Neural cell (in vitro differentiated cells): ENCODE data around the gene R3HDML. TPM values are rescaled to one million over a fixed set of nuclear protein-coding genes. Genes with fewer than 3 reads are reported as not detected.

Experiments used
- H2AFZ ChIP-seq: fragments of 200-600, 300-800 bp; sonication (generic), shearing (Covaris generic); 2 replicates; pipeline ENCODE4 v1.6.0; 2014; ENCODE audit warnings: low read depth, mild to moderate bottlenecking, antibody characterized with exemption, low read length, moderate library complexity
- H3F3A ChIP-seq: fragments of 200-600 bp; shearing (Covaris generic); 2 replicates; pipeline ENCODE4 v1.6.1; 2016; ENCODE audit warnings: mild to moderate bottlenecking, moderate library complexity, mixed read lengths, antibody characterized with exemption, low read length; ENCODE audit not compliant: insufficient read depth, poor library complexity, severe bottlenecking
- H3K27ac ChIP-seq: fragments of 200-600, 300-800 bp; sonication (generic), shearing (Covaris generic); 2 replicates; pipeline ENCODE4 v1.5.1; 2014; ENCODE audit warnings: mild to moderate bottlenecking, low read length, moderate library complexity
- H3K27me3 ChIP-seq: fragments of 300-800, 200-600 bp; sonication (generic), shearing (Covaris generic); 2 replicates; pipeline ENCODE4 v1.6.0; 2014; ENCODE audit warnings: mild to moderate bottlenecking, low read depth, low read length, moderate library complexity; ENCODE audit not compliant: insufficient read depth
- H3K36me3 ChIP-seq: fragments of 300-800, 200-600 bp; sonication (generic), shearing (Covaris generic); 2 replicates; pipeline ENCODE4 v1.5.1; 2014; ENCODE audit warnings: mild to moderate bottlenecking, antibody characterized with exemption, low read length, moderate library complexity; ENCODE audit not compliant: insufficient read depth
- H3K4me2 ChIP-seq: fragments of 300-800, 200-600 bp; sonication (generic), shearing (Covaris generic); 2 replicates; pipeline ENCODE4 v1.6.0; 2014; ENCODE audit warnings: mild to moderate bottlenecking, low read length
- H3K4me3 ChIP-seq: fragments of 300-800, 200-600 bp; sonication (generic), shearing (Covaris generic); 2 replicates; pipeline ENCODE4 v1.5.1; 2014; ENCODE audit warnings: mild to moderate bottlenecking, low read length, moderate library complexity
- H3K79me2 ChIP-seq: fragments of 200-600 bp; shearing (Covaris generic); replicated peaks from 2 replicates; pipeline ENCODE4 v1.6.0; 2014; ENCODE audit warnings: mild to moderate bottlenecking, low read length, moderate library complexity; ENCODE audit not compliant: insufficient read depth
- H3K9ac ChIP-seq: fragments of 300-800, 200-600 bp; sonication (generic), shearing (Covaris generic); 2 replicates; pipeline ENCODE4 v1.6.1; 2016; ENCODE audit warnings: mild to moderate bottlenecking, low read length, mixed read lengths
- H3K9me2 ChIP-seq: fragments of 200-600 bp; shearing (Covaris generic); 2 replicates; pipeline ENCODE4 v1.6.1; 2016; ENCODE audit warnings: mild to moderate bottlenecking, low read length, mixed read lengths; ENCODE audit not compliant: insufficient read depth
- H3K9me3 ChIP-seq: fragments of 200-600, 300-800 bp; sonication (generic), shearing (Covaris generic); 2 replicates; pipeline ENCODE4 v1.6.1; 2016; ENCODE audit warnings: mild to moderate bottlenecking, mixed run types, low read length, moderate library complexity, mixed read lengths
- H4K20me1 ChIP-seq: fragments of 200-600 bp; shearing (Covaris generic); 2 replicates; pipeline ENCODE4 v1.6.1; 2016; ENCODE audit warnings: mild to moderate bottlenecking, mixed run types; ENCODE audit not compliant: insufficient read depth
- CTCF ChIP-seq: fragments of 450-650 bp; IDR thresholded peaks from 2 replicates; pipeline ENCODE4 v1.5.1; 2014; ENCODE audit warnings: antibody characterized with exemption, mild to moderate bottlenecking, moderate library complexity; ENCODE audit not compliant: poor library complexity, severe bottlenecking
- EP300 ChIP-seq: fragments of 450-650 bp; conservative IDR thresholded peaks from 2 replicates; pipeline ENCODE4 v1.6.1; 2014; ENCODE audit warnings: antibody characterized with exemption, mild to moderate bottlenecking, moderate library complexity; ENCODE audit not compliant: poor library complexity, severe bottlenecking
- EZH2 ChIP-seq: fragments of 200-600, 300-800 bp; shearing (Covaris generic), sonication (generic); IDR thresholded peaks from 2 replicates; pipeline ENCODE4 v1.6.1; 2014; ENCODE audit warnings: antibody characterized with exemption, low read length, borderline replicate concordance, mild to moderate bottlenecking; ENCODE audit not compliant: insufficient read depth, poor library complexity, severe bottlenecking
- MXI1 ChIP-seq: fragments of 450-650 bp; conservative IDR thresholded peaks from 2 replicates; pipeline ENCODE4 v1.6.1; 2014; ENCODE audit warnings: antibody characterized with exemption, mild to moderate bottlenecking; ENCODE audit not compliant: poor library complexity, severe bottlenecking
- POLR2AphosphoS5 ChIP-seq: IDR thresholded peaks from 2 replicates; pipeline ENCODE4 v1.6.1; 2012
- RAD21 ChIP-seq: fragments of 450-650 bp; conservative IDR thresholded peaks from 2 replicates; pipeline ENCODE4 v1.6.1; 2014; ENCODE audit warnings: antibody characterized with exemption, mild to moderate bottlenecking, moderate library complexity
- TAF1 ChIP-seq: IDR thresholded peaks from 2 replicates; pipeline ENCODE4 v1.6.1; 2012; ENCODE audit warnings: low read depth
- polyA minus RNA-seq: library from RNA; depleted of rRNA, polyadenylated mRNA; stranded (reverse); fragments of >200 nt; gene quantifications from 2 replicates; pipeline ENCODE4 v1.2.3, GENCODE V29; 2014
- polyA plus RNA-seq: library from polyadenylated mRNA; depleted of rRNA; stranded (reverse); fragments of >200 nt; gene quantifications from 2 replicates; pipeline ENCODE4 v1.2.3, GENCODE V29; 2014
- TF ChIP-seq, protein P1 (sequence below): IDR thresholded peaks from 2 replicates; pipeline ENCODE4 v1.6.1; 2012; ENCODE audit warnings: borderline replicate concordance

Gene R3HDML, protein sequence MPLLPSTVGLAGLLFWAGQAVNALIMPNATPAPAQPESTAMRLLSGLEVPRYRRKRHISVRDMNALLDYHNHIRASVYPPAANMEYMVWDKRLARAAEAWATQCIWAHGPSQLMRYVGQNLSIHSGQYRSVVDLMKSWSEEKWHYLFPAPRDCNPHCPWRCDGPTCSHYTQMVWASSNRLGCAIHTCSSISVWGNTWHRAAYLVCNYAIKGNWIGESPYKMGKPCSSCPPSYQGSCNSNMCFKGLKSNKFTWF
- polyA plus RNA-seq (not detected in 2 replicates), polyA minus RNA-seq (not detected in 2 replicates)

- Histone ChIP-seq H3K9me2 (no peaks in the 10 kb centered on the region), H3K9me3 (no peaks in the 10 kb centered on the region), H3K4me3 (no peak within 1 kb of the TSS), H3K27ac (no peak within 1 kb of the TSS), H4K20me1 (no peaks in the 10 kb centered on the region), H3K4me2 (no peak within 1 kb of the TSS), H3K27me3 (no peaks in the 10 kb centered on the region), H2AFZ (no peak within 1 kb of the TSS), H3F3A (no peaks in the 10 kb centered on the region), H3K79me2 (no peaks in the 10 kb centered on the region), H3K9ac (no peak within 1 kb of the TSS), H3K36me3 (no peaks in the 10 kb centered on the region)
- TF ChIP-seq EP300 (no peak), MXI1 (no peak), POLR2AphosphoS5 (no peak), RAD21 (no peak)
Measured at GRCh38 chr20:44336725-44337380, at the start of gene R3HDML. R3HDML (plus strand) TSS chr20:44337043; CDS start chr20:44337158, 115 bp downstream.

DNA sequence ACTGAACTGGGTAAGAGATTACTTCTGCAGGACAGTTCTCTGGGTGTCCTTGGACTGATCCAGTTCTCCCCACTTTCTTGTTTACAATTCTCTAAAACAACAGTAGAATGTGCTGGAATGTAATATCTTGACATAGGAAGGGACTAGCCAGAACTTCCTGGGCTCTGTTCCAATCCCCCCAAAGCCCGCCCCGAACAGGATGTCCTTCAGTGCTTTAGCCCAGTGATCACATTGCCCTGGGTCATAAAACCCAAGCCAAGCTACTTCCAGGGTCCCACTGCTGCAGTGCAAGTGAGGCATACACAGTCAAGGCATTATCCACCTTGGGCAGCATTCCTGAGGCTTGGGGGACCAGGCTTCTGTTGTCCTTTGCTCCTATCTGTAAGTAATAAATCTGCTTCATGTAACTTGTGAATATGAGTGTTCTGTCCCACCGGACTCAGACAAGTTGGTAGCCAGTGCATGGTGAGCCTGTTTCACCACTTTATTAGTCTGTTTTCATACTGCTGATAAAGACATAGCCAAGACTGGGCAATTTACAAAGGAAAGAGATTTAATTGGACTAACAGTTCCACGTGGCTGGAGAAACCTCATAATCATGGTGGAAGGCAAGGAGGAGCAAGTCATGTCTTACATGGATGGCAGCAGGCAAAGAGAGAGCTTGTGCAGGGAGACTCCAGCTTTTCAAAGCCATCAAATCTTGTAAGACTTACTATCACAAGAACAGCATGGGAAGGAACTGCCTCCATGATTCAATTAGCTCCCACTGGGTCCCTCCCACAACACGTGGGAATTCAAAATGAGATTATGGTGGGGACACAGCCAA, 49.4 kb upstream of the R3HDML start:
- TF ChIP-seq POLR2AphosphoS5 (no peak), MXI1 (no peak), CTCF (no peak), TAF1 (no peak), EZH2 (no peak)
- TF ChIP-seq, protein P1, sequence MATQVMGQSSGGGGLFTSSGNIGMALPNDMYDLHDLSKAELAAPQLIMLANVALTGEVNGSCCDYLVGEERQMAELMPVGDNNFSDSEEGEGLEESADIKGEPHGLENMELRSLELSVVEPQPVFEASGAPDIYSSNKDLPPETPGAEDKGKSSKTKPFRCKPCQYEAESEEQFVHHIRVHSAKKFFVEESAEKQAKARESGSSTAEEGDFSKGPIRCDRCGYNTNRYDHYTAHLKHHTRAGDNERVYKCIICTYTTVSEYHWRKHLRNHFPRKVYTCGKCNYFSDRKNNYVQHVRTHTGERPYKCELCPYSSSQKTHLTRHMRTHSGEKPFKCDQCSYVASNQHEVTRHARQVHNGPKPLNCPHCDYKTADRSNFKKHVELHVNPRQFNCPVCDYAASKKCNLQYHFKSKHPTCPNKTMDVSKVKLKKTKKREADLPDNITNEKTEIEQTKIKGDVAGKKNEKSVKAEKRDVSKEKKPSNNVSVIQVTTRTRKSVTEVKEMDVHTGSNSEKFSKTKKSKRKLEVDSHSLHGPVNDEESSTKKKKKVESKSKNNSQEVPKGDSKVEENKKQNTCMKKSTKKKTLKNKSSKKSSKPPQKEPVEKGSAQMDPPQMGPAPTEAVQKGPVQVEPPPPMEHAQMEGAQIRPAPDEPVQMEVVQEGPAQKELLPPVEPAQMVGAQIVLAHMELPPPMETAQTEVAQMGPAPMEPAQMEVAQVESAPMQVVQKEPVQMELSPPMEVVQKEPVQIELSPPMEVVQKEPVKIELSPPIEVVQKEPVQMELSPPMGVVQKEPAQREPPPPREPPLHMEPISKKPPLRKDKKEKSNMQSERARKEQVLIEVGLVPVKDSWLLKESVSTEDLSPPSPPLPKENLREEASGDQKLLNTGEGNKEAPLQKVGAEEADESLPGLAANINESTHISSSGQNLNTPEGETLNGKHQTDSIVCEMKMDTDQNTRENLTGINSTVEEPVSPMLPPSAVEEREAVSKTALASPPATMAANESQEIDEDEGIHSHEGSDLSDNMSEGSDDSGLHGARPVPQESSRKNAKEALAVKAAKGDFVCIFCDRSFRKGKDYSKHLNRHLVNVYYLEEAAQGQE = no peak

More for the DNA sequence above, 49.4 kb upstream of the R3HDML start:
- no peak overlapping the region for H3K4me2 ChIP-seq
- no peaks in the 10 kb centered on the region for H3K9me2 ChIP-seq
- no peak overlapping the region for H2AFZ ChIP-seq
- no peaks in the 10 kb centered on the region for H3F3A ChIP-seq
- no peaks in the 10 kb centered on the region for H3K36me3 ChIP-seq
- H3K9ac ChIP-seq = no peak overlapping the region
- no peaks in the 10 kb centered on the region for H3K79me2 ChIP-seq
- no peaks in the 10 kb centered on the region for H3K27me3 ChIP-seq
- H4K20me1 ChIP-seq = no peaks in the 10 kb centered on the region
- no peak overlapping the region for H3K27ac ChIP-seq
- peaks cover 4% of the 10 kb centered on the region for H3K9me3 ChIP-seq
- no peak overlapping the region for H3K4me3 ChIP-seq
